NCI-H446 (cell line): ENCODE data around the gene NCKIPSD.
"Not testable (repeated sequence)": the region's sequence is repeated elsewhere in the genome, so short reads cannot be mapped to it uniquely, and the experiment has no call there.

ENCODE experiments used
- DNase-seq, 2 experiments: peaks; one replicate each; lab custom pipeline; 2025; lab: John Stamatoyannopoulos, UW

The NCKIPSD gene

DNA sequence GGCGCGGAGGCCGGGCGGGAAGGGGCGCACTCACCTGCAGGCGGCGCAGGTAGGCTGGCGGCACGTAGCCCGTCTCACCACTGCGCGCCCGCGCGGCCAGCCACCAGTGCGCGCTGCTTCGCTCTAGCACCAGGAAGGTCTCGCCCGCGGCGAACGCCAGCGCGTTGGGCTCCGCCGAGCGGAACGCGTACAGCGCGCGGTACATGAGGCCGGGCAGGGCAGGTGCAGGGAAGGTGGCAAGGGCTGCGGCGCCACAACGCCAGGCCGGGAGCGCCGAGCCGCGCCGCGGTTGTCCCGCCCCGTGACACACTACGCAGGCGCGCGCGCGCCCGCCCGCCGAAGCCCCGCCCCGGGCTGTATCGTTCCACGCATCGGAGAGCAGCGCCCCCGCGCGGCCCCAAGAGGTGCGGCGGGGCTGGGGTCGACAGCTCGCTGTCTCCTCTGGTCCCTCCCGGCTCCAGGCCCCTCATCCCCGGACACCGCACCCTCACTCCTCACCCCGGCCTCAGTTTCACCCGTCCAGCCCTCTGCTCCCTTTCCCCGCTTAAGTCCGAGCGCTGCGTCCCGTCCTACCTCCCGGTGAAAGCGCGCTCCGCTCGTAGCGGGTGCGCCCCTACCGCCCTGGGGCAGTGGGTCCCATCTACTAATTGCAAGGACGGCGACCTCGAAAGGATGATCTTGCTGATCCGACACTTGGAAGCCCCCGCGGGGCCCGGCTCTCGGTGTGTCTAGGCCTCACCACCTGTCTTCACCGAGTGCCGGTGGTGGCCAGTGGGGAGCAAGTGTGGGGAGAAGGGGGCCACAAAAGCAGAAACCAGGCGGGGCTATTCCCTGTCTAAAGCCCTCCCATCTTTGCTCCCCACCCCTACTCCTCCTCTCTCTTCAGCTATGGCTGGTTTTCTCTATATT, at the start of gene NCKIPSD:
TSS of gene NCKIPSD (minus strand) at position 313 of the 909 bp plus-strand sequence. CDS start at position 205, 108 bp downstream.
- peak; percentile 54 to 84 for DNase-seq

DNA sequence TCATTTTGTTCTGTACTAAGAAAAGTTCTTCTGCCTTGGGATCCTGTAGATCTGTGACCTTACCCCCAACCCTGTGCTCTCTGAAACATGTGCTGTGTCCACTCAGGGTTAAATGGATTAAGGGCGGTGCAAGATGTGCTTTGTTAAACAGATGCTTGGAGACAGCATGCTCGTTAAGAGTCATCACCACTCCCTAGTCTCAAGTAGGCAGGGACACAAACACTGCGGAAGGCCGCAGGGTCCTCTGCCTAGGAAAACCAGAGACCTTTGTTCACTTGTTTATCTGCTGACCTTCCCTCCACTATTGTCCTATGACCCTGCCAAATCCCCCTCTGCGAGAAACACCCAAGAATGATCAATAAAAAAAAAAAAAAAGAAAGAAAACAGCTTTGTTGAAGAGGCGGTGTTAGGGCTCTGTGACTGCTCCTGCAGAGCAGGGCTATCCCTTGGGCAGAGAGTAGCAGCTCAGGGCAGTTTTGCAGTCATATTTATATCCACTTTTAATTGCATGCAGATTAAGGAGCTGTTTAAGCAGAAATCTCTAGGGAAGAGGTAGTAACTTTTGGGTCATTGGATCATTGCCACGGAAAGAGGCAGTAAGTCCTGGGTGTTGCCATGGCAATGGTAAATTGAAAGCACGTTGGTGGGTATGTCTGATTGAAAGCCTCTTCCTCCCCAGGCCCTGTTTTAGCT, 49.5 kb upstream of the NCKIPSD start:
- DNase-seq: not testable (repeated sequence)

DNA sequence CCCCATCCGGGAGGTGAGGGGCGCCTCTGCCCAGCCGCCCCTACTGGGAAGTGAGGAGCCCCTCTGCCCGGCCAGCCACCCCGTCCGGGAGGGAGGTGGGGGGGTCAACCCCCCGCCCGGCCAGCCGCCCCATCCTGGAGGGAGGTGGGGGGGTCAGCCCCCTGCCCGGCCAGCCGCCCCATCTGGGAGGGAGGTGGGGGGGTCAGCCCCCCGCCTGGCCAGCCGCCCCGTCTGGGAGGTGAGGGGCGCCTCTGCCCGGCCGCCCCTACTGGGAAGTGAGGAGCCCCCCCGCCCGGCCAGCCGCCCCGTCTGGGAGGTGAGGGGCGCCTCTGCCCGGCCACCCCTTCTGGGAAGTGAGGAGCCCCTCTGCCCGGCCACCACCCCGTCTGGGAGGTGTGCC, 48.8 kb upstream of the NCKIPSD start:
- DNase-seq: not testable (repeated sequence)

DNA sequence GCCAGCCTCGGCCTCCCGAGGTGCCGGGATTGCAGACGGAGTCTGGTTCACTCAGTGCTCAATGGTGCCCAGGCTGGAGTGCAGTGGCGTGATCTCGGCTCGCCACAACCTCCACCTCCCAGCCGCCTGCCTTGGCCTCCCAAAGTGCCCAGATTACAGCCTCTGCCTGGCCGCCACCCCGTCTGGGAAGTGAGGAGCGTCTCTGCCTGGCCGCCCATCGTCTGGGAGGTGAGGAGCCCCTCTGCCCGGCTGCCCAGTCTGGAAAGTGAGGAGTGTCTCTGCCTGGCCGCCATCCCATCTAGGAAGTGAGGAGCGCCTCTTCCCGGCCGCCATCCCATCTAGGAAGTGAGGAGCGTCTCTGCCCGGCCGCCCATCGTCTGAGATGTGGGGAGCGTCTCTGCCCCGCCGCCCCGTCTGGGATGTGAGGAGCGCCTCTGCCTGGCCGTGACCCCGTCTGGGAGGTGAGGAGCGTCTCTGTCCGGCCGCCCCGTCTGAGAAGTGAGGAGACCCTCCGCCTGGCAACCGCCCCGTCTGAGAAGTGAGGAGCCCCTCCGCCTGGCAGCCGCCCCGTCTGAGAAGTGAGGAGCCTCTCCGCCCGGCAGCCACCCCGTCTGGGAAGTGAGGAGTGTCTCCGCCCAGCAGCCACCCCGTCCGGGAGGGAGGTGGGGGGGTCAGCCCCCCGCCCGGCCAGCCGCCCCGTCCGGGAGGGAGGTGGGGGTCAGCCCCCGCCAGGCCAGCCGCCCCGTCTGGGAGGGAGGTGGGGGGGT, 48.2 kb upstream of the NCKIPSD start:
- not testable (repeated sequence) for DNase-seq

DNA sequence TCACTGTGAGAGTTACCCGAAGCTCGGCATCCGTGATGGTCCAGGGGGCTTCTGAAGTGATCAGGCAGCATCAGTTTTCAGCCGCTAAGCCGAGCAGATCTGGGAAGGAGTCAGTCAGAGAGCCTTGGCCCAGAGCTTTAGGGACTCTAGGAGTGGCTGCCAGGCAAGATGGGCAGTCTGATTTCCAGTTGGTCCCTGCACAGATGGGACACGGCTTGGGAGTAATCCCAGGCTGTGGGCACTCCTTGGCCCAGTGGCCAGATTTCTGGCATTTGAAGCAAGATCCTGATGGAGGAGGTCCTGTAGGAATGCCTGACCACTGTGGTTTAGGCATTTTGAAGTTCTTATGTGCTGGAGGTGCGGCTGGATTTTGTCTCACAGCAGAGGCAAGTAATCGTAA, 41.8 kb upstream of the NCKIPSD start:
- DNase-seq: no peak

DNA sequence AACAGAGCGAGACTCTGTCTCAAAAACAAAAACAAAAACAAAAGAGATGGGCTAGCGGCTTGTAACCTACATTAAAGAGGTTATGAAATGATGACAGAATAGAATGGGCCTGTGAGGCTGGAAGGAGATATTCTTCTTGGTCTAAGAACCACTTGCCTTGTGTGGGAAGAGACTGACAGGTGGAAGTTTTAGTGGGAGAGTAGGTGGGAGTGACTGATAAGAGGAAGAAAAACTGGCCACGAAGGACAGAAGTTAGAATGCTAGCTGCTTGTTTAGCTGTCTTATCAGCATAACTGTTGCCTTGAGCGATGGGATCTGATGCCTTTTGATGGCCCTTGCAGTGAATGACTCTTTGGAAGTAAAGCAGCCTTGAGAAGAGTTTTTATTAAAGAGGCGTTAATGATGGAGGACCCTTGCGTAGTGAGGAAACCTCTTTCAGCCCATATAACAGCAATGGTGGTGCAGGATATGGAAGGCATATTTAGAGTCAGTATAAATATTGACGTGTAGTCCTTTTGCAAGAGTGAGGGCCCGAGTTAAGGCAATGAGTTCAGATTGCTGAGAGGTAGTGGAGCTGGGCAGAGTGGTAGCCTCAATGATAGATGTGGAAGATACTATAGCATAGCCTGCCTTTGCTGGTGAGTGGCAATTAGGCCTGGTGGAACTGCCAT, 39.6 kb upstream of the NCKIPSD start:
- not testable (repeated sequence) for DNase-seq

DNA sequence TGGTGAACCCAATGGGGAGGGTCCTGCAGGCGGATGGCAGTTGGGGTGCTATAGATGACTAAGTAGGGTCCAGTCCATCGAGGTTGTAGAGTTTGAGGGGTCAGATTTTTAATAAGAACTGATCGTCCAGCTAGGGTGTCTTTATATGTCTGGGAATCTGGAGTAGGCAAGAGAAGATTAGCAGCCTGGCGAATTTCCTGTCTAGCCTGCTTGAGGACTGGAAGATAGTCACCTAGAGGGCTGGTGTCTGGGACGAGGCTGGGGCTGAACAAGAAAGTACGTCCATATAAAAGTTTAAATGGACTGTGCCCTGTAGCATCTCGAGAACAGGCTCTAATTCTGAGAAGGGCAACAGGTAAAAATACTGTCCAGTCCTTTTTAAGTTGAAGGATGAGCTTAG, 38.0 kb upstream of the NCKIPSD start:
- no peak for DNase-seq

DNA sequence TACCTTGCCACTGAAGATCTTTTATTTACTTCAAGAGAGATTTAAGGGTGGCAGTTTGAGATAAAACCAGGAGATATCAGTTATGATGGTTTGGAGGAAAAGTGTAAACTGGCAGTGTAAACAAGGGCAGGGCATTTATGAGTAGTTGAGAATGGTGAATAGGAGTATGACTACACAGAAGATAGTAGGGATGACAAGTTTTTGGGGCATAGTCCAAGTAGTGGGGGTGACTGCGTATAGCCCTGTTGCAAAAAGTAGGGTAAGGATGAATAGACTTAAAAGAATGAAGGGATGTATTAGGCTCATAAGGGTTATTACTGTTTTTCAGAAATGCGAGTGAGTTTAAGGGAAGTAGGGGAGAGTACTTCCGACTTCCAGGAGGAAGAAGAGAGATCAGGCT, 37.6 kb upstream of the NCKIPSD start:
- not testable (repeated sequence) for DNase-seq

DNA sequence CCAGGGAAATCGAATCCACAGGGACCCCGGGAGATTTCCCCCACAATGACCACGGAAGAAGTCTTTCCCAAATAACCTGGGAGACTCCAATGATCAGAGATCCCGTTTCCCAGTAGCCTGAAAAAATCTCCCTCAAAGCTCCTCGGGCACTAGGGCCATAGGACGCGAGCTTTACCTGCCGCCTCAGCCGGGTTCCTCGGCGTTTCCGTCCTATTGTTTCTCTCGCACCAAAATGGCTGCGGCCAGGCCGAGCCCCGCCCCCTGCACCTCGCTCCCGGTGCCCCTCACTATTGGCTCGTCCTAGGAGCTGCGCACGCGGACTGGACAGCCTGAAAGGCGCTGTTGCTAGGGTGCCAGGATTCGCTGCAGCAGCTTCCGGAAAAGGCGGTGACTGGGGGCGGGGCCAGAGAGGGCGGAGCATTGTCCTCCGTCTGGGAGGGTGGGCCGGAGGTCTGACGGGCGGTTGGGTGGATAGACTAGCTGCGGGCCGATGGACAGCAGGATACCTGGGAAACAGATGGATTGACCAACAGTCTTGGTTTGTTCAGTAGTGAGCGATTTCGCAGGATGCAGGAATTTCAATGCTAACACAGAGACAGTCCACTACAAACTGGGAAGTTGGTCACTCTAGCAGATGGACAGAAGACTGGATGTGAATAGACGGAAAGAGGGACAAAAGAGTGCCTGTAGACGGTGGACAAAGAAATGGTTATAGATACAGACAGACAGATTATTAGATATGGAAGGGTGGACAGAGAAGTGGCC, 31.4 kb upstream of the NCKIPSD start, which contains the start of gene IP6K2:
TSS of gene IP6K2 (minus strand) at position 240 of the 765 bp plus-strand sequence. CDS start 21,930 bp downstream, outside the sequence.
- peak; percentile 89 to 96 for DNase-seq

DNA sequence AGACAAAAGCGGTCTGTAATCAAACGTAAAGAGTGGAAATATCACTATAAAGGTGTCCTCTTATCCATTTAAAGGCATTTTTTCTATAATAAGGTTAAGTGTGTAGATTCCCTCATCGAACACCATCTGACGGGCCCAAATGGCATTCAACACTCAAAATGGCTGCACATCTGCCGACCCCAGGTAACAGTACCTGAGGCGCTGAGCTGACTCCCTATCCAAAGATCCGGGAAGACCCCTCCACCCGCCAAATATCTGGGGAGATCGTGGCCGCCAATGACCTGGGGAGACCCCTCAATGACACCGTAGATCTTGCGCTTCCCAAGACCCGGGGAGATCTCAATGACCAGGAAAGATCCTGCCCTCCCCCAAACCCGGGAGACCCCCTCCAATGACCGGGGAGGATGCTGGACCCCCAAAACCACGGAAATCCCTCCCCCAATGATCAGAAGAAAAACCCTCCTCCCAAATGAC, 30.8 kb upstream of the NCKIPSD start:
- no peak for DNase-seq

DNA sequence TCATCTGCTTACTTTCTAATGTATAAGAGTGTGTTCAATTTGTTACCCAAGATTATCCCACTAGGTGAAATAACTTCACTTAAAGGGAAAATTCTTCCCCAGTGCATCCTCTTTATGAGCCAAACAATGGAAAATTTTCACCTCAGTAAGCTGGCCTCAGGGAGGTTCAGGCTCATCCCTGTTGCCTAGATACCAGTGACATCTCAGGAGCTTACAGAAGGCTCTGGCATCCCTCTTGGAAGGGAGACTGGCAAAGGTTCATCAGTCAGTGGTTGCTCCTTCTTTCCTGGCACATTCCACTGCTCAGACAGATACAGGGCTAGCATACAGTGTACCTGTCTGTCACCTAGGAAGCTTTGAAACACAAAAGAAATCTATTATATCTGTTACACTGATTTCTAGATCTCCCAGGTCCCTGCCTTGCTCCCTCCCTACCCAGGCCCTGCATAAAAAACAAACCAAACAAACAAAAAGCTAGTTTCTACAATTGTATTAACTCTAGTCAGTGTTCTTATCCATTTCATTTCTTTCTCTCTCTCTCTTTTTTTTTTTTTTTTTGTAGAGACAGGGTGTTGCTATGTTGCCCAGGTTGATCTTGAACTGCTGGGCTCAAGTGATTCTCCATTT, 29.6 kb upstream of the NCKIPSD start:
- DNase-seq: no peak

DNA sequence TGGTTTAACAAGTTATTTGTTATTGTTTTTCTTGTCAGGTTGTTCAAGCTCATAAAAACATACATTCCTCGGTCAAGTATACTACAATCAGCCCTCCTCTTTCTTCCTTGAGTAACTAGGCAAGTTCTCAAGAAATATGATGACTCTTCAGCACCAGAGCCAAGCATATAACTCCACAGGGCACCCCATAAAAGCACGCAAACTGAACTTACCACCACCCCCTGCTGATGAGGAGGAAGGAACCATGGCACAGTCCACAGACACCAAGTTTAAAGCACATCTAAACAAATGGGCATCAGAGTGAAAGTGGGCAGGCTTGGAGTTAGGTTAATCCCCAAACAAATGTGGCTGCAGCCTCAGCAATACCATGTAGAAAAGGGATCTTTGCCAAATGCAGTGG, 26.0 kb upstream of the NCKIPSD start:
- DNase-seq: no peak

DNA sequence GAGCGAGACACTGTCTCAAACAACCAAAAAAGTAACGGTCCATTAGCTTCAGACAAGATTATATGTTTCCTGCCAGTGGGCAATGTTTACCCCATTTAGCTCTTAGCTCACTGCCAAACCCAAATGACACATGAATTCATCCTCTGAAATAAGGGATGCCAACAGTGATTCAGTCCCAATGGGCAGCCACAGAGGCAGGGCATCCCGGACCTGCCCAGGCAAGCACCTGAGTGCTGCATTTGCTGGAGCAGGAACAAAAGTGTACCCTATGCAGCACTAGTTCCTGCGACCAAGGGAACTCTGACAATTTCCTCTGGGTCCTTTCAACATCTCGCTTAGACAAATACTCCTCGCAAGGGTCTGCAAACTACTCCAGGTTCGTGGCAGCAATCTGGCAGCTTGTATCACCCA, 23.3 kb upstream of the NCKIPSD start:
- peak in 1 of 2 experiments; percentile 10 for DNase-seq

DNA sequence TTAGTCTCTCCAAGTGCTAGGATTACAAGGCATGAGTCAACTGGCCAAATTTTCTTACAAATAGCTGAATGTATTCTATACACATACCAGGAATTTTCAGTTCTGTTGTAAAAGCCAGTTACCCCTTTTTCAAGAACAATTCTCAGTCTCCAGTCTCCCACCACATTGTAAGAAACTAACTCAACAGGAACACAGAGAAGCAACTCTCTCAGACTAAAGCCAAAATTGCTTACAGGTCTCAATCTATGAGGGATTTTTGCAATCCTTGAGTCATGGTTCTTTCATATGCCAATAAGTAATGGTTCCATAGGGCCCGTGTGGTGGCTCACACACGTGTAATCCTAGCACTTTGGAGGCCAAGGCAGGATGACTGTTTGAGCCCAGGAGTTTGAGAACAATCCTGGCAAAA, 22.8 kb upstream of the NCKIPSD start:
- no peak for DNase-seq

DNA sequence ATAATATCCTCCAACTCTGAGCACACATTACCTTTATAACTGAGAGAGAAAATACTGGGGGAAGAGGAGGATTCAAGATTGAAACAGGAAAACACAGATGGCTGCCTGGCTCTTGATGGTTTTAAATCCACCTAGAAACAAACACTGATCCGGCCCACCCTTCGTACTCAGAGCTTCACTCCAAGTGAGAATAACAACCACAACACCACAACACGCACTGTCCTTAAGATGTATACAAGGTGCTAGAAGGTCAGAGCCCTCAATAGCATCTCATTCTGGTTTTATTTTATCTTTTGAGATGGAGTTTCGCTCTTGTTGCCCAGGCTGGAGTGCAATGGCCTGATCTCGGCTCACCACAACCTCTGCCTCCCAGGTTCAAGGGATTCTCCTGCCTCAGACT, 21.4 kb upstream of the NCKIPSD start:
- DNase-seq: no peak

DNA sequence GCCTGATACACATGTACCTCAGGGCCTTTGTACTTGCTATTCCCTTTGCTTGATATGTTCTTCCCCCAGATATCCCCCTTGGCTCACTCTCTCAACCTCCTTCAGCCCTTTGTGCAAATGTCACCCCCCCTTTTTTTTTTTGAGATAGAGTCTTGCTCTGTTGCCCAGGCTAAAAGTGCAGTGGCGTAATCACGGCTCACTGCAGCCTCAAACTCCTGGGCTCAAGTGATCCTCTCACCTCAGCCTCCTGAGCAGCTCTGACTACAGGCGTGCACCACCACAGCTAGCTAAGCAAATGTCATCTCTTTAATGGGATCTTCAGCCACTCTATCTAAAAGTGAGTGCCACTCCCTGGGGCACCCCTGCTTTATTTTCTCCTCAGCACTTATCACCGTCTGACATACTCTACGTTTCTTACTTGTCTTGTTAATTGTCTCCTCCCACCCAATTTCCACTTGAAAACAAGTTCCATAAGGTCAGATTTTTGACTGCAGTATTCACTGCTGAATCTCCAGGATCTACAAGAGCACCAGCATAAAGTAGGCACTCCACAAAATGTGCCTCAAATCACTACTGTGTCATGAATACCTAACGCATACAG, 16.7 kb upstream of the NCKIPSD start:
- no peak for DNase-seq

DNA sequence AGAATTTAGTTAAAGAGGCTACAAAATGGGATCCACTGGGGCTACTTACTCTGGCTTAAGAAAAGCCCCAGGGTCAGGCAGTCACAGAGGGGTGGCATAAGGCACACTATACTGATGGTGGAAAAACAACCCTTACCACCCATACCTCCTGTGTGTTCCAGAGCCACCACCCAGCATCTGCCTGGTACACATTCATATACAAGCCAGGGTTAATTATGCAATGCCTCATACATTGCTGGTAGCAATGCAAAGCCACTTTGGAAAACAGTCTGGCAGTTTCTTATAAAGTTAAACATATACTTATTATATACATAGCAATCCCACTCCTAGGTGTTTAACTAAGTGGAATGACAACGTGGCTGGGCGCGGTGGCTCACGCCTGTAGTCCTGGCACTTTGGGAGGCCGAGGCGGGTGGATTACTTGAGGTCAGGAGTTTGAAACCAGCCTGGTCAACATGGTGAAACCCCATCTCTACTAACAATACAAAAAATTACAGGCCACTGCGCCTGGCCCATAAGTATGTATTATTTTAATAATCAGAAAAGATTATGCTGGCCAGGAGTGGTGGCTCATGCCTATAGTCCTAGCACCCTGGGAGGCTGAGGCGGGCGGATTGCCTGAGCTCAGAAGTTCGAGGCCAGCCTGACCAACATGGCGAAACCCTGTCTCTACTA, 15.2 kb upstream of the NCKIPSD start:
- no peak for DNase-seq

DNA sequence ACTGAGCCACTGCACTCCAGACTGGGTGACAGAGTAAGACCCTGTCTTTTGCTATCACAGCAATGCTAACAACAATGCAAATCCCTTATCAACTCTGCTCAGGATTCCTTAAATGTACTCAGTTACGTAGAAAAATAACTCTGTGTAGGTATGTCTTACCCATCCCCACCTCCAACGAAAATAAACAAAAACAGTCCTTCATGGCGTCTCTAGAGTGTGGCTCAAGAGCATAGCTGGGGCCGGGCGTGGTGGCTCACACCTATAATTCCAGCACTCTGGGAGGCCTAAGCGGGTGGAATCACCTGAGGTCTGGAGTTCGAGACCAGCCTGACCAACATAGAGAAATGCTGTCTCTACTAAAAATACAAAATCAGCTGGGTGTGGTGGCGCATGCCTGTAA, 13.2 kb upstream of the NCKIPSD start:
- no peak for DNase-seq

DNA sequence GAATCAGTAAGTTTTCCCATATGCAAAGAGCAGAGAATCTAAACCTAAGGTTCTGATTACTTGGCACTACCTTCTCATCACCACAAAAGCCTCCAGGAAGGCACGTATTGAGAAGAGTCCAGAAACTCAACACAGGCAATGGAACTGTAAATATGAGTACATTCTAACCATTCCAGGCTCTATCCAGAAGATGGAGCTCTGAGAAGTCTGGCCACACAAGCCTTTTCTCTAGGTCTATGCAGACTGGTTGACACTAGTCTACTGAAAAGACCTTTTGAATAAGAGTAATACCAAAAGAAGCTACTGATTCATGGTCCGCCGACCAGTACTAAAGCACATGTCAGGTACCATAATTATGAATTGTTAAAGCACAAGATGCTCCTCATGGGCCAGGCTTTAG, 12.2 kb upstream of the NCKIPSD start:
- DNase-seq: no peak
